GM21786 (cell line): ENCODE measurements around the gene EOLA1.
"Not testable (repeated sequence)": the region's sequence is repeated elsewhere in the genome, so short reads cannot be mapped to it uniquely, and the experiment has no call there.

Experiments used
- ATAC-seq: cut with Tn5 transposase; IDR thresholded peaks from one replicate; pipeline ENCODE4 v1.9.1; 2021; ENCODE audit not compliant: unreplicated experiment

EOLA1 gene

DNA sequence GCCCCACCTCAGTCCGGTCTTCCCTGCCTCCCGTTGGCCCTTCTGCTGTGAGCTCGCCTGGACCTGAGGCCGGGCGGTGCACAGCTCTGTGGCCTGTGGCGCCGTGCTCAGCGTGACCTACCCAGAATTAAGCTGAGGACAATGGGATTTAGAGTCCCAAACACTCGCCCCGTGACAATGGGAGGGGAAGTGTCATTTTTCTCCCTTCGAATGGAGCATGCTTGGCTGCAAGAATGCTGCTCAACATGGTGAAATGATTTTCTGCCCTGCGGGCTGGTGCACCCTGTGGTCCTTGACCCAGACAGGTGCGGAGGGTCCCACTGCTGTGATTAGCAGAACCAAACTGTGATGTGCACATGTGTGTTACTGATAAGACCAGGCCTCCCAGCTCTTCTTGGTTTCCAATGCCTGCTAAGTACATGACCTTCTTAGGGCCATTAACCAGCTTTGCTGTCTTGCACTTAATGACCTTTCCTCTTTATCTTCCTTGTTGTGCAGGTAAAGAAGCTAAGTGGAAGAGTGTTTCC, 772 bp downstream of the EOLA1 start:
- no peak for ATAC-seq

DNA sequence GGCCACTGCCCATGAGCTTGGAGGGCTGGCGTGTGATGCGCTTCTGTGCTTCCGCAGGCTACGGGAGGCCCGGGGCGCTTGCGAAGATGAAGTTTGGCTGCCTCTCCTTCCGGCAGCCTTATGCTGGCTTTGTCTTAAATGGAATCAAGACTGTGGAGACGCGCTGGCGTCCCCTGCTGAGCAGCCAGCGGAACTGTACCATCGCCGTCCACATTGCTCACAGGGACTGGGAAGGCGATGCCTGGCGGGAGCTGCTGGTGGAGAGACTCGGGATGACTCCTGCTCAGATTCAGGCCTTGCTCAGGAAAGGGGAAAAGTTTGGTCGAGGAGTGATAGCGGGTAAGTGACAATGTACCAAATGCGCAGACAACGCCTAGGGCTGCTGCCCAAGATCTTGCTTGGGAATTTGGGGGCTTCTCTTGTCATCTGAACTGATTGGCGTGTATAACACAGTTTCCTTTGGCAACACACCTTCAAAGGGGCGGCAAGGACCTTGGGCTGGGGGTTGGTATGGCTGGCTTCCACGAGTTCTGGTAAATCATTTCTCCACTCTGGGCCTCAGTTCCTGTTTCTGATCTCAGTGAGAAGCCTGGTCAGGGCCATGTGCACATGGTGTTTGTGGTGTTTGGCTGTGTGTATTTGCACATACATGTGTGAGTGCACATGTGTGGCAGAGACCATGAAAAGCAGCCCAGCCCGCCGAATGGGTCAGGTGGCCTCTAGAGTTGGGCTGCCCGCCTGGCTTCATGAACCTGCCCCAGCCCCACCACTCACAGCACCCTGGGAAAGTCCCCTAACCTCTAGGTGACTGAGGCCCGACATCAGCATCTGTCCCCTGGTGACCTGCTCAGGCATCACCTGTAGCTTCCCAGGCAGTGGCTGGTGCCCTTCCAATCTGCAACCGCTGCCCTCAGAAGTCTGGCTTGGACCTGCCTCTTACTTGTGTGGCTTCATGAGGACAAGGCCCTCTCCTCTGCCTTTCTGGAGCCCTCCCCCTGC, 5.0 kb downstream of the EOLA1 start:
- peak; percentile 60 for ATAC-seq

DNA sequence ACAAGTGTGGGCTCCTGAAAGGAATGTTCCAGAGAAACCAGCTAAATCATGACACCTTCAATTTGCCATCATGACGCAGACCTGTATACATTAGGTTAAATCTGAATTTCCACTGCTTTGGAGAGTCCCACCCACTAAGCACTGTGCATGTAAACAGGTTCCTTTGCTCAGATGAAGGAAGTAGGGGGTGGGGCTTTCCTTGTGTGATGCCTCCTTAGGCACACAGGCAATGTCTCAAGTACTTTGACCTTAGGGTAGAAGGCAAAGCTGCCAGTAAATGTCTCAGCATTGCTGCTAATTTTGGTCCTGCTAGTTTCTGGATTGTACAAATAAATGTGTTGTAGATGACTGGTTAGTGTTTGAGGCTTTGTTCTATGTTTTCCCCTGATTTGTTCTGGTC, 6.2 kb downstream of the EOLA1 start:
- ATAC-seq, result not testable (repeated sequence)

DNA sequence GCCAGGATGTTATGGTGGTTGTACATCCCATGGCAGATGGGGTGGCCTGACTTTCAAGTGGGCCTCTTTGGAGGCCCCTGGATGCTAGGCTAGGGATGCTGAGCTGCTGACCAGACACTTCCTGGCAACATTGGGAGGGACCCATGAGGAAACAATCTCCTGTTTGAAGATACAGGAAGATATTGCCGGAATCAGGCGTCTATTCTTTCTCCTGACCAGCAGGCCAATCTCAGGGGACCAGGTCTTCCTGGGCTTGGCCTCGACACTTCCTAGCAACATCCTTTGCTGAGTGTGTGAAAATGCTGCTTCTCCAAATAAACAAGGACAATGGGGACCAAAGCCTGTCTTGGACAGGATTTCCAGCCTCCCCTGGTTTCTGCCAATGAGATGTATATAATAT, 7.0 kb downstream of the EOLA1 start:
- ATAC-seq, result not testable (repeated sequence)

DNA sequence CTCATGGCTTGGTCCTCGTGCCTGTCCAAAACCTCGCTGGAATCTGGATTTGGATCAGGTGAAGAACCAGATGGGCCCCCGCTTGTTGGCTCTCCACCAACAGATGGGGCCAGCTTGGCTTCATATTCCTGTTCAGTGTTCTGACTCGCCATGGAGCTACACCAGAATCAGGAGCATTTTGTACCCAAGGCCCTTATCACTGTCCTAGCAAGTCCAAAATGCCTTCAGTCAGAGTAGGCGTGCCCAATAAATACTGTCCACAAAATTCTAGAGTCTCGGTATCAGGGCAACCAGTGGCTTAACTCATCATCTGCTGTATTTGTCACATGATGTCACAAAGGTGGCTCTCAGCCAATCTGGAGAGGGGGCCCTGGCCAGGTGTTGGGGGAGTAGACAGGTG, 8.9 kb downstream of the EOLA1 start, which contains the start of gene HSFX3:
TSS of gene HSFX3 (minus strand) at position 224 of the 400 bp plus-strand sequence. CDS start at position 152, 72 bp downstream.
- ATAC-seq, result not testable (repeated sequence)

DNA sequence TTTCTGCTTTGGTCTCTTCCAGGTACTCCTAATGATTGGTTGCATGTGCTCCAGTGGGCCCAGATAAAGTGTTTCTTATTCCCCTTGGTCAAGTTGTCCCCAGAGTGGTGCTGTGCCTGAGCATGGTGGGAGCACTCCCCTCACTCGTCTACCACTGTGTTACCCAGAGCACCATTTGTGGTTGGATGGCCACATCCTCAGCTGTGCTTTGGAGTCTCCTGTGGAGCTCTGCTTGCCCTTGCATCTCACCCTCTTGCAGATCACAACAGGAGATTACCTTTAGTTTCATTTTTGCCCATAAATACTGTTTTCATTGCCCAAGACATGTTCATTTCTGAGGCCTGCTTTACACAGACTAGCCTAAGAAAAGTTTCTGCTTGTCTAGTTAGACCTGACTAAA, 9.6 kb downstream of the EOLA1 start:
- ATAC-seq, result not testable (repeated sequence)

DNA sequence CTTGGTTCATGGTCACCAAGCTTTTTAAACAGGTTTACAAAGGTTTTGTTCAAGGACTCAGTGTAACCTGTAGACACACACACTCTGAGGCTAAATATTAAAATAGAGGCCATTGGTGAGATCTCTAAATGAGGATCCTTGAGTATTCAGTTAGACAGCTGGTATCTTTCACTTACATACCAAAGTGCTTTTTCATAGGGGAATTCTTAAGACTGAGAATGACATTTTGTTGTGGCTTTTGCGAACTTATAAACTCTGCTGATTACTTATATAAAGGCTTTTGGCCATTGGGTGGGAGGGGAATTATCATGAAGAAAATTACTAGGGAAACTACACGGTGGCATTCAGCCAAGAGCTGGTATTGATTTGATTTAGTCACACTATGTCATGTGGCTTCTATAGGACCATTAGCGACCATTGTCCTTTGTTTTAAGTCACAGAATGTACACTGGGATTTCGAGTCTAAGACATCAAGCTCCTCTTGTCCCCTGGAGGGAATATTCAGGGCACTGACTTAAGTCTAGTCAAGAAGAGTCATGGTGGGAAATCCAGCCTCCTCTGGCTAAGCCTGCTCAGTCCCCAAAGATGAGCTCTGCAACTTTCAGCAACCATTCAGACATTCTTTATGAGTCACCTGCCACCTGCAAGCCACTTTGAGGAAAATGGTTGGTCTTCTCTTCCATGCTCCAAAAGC, 10.6 kb downstream of the EOLA1 start:
- ATAC-seq, result peak; percentile 49

DNA sequence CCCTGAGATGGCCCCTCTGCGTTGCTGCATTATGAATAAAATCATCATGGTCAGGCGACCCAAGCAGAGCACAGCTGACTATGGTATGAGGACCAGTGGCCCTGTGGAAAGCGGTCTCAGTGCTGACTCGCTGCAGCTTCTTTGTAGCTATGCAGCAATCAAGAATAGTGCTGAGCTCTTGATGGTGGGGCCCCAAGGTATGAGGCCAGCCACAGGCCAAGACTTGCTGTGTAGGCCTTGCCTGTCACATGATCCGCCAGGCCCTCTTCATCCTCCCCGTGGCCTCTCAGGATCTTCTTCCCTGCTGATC, 11.1 kb downstream of the EOLA1 start:
- ATAC-seq, result not testable (repeated sequence)

DNA sequence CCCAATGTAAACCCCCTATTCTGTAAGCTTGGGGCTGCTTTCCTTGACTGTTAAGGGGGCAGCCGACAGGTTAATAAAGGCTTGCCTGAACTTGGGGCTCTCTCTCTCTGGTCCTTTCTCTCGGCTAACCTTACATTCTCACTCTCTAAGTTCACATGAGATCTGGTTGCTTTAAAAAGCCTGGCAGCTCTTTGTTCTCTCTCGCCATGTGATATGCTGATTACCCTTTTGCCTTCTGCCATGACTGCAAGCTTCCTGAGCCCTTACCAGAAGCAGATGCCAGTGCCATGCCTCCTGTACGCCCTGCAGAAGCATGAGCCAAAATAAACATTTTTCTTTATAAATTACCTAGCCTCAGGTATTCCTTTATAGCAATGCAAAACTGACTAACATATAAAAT, 14.4 kb downstream of the EOLA1 start:
- ATAC-seq, result not testable (repeated sequence)

DNA sequence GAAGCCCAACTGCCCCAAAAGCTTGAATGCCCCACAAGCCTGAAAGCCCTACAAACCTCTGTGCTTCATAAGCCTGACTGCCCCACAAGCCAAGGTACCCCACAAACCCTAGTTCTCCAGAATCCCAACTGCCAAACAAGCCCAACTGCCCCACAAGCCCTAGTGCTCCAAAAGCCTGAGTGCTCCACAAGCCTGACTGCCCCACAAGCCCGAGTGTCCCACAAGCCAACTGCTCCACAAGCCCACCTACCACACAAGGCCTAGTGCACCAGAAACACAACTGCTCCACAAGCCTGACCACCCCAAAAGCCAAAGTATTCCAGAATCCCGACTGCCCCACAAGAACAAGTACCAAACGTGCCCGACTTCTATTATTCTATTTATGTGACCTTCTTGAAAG, 22.5 kb downstream of the EOLA1 start:
- ATAC-seq, result no peak

DNA sequence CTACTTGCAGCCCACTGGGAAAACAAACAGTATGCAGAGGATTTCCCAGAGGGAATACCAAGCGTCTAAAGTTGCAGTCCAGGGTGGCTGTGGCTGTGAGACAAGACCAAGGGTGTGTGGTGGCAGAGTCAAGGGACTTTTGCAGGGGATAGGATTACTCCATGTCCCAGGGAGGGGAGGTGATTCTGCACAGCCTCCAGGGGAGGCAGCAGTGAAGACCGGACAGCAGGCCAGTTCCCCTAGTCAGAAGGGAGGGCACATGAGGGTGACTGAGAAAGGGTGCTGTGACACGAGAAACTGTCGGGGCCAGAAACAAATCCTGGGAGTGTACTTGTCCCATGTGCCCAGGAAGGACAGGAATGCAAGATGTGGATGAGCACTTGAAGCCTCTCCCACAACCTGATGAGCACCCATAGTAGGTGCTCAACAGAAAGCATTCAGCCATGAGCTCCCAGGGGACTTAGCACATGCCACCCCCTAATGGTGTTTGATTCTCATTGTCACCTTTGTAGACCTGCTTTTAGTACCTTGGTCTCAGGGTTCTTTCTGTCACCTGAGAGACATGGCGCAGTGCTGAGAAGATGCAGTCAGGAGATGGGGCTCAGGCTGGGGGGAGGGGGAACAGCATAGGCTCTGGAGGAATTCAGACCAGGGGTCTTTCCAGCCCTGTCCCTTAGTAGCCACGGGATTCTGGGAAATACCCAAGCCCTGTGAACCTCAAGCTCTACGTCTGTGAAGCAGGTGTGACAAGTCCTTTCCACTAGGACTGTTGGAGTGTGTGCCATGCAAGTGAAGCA, 27.0 kb downstream of the EOLA1 start:
- ATAC-seq, result no peak

DNA sequence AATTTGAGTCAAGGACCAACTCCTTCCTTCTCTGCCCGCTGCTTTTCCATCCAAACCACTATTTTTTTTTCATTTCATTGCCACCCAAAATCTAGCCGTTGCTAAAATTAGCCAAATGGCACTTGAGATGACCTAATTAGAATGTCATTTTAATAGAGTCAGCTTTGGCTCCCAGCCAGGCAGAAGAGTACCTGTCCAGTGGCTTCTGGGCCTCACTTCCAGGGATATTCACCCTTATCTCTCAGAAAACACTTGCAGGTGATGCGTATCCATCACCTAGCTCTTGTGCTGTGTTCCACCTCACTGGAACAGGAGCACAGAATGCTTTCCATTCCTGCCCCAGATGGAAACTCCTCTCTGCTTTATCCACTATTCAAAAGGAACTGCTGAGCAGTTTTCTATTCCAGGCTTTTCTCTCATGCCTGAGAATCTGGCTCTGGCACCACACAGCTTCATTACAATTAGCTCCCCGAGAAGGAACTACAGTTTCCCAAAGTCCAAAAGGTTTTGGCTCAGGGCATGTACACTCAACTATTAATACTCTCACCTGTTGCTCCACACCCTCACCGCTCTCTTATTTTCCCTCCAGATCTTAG, 28.0 kb downstream of the EOLA1 start:
- ATAC-seq, result no peak

DNA sequence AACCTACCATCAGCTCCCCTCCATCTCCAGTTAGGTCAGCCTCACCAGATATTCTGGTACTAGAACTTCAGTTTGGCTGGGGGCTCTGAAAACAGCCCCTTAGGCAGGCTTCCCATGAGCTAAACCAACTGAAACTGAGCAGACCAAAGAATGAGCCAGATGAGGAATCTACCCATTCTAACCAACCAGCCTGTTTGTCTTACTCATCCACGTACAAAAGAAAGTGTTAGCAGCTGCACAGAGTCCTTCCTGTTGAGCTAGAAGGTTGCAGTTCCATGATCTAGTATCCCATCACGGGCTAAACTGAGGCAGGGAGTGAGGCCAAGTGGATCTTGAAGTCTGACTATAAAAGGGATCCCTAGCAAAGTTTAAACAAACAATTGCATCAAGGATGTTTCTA, 29.0 kb downstream of the EOLA1 start:
- no peak for ATAC-seq

DNA sequence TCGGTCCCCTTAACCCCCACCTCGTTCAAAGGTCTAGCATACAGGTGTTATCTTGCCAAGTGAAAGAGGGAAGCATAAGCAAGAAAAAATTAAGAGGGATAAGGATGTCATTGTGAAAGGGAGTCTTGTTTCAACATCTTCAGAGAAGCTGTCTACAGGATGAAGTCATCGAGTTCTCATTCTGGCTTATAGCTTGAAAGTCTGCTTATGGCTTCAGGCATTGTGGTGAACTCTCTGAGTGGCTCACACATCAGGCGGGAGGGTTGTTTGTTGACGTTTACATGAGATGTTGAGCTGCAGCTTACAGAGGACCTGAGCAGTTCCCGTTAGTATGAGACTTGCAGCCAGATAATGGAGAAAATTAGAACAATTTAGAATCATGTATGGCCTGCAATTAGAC, 29.9 kb downstream of the EOLA1 start:
- no peak for ATAC-seq

DNA sequence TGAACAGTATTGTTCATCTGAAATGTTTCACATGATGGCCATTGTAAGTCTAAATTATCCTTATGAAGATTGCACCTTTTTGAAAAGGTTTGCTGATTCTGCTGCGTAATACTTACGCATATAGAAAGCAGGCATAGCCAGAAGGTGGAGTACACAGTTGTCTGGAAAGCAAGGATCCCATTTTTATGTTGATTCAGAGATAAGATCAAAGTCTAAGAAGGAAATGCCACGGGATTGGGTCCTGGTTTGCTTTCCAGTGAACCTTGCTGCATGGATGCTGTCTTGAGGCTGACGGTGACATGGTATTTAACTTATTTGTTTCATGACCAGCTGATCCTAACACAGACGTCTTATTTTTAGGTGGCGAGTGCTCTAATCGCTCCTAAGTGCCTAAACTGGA, 31.0 kb downstream of the EOLA1 start:
- ATAC-seq, result no peak

DNA sequence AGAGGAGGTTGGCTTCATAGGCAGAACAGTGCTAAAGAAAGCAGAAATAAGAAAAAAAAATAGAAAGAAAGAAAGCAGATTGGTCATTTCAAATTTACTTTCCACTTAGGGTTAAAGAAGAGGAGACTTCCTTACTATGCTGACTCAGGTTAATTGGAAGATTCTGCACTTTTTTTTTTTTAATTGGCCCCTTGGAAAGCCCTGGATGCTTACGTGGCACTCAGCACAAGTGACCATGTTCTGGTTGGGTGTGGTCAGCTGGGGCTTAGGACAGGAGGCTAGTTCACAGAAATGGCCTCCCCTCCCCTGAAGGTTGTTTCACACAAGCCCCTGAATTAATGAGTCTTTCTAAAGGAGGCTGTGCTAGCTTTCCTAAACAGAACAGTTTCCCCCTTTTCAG, 31.9 kb downstream of the EOLA1 start:
- ATAC-seq, result no peak

DNA sequence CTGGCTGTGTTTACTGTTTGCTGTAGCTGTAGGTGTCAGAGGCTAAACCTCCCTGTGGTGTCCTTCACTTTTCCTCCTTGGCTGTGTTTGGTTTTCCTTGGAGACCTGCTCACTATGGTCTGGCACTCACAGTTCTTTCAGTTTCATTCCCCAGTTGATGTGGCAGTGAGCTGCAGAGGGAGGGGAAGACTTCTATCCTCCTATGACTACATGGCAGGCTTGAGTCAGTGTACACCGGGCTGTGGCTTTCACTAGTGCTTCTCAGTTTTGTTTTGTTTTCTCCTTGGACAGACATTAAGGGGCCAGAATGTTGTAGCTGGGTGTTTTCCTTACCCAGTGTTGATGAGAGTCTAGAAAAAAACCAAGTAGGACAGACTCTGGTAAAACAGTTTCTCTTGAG, 32.6 kb downstream of the EOLA1 start:
- ATAC-seq, result peak; percentile 99

DNA sequence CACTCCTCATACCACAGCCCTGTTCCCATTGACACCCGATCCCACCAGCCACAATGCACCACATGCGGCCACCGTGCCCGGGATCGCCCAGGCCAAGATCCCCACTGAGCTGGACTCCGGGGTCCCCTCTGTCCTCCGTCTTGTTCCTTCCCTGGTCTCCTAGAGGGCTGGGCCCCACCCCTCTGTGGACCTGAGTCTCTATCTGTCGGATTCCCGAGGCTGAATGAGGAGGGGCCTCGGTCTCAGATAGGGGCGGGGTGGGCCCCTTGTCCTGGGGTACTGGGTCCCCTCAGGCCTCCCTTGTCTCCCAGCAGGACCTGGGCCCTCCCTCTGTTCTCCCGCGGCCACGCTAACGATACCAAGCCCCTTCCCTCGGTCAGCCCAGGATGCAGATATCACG, 44.8 kb downstream of the EOLA1 start:
- not testable (repeated sequence) for ATAC-seq

DNA sequence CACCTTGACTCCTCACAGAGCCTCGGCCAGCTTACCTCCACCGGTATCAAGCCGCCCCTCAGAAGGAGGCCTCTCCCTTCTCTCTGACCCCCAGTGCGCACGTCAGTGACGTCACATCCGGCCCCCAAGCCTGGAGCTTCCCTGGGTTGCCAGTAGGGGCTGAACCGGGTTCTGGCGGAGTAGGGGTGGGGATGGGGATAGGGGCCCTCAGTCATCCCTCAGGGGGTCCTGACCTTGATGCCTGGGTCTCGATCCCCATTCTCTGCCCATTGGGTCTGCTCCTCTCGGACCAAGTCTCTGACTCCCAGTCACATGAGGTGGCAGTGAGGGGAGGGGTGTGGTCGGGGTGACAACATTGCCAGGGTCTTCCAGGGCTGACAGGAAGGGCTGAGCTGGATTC, 46.5 kb downstream of the EOLA1 start, which contains the start of gene MAGEA9B:
TSS of gene MAGEA9B (minus strand) at position 101 of the 400 bp plus-strand sequence. CDS start 4,280 bp downstream, outside the sequence.
- ATAC-seq, result not testable (repeated sequence)

DNA sequence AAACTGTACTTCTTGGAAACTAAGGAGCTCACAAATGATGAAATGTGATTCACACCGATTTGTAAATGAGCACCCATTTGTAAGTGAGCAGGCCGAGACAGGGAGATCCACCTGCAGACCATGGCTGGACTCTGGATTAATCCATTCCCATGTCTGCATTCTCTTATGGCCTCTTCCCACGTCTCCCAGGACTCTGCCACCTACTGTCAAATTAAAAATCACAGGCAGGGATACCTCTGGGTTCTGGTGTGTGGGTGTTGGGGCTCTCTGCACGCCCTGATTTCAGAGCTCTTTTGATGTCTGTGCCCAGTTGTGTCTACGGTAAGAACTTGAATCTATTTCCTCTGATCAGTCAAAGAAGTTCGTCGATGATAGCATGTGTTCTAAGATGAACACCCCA, 50.2 kb downstream of the EOLA1 start:
- ATAC-seq, result not testable (repeated sequence)
